Liver (tissue), 9 donors: ENCODE measurements around the gene MTOR. TPM values are rescaled to one million over a fixed set of nuclear protein-coding genes. Genes with fewer than 3 reads are reported as not detected.

Experiments
- DNase-seq: peaks from one replicate; pipeline ENCODE4 v3.0.0-alpha.2; 2017; ENCODE audit warnings: low spot score
- H3K27ac ChIP-seq, 2 donors: one replicate each; pipeline ENCODE4 v1.7.0; 2013; ENCODE audit warnings: inconsistent platforms in 2 of 2, low read length in 2 of 2, control low read depth in 1 of 2, low read depth in 1 of 2, mild to moderate bottlenecking in 1 of 2
- H3K27me3 ChIP-seq, 4 donors: one replicate each; pipeline versions ENCODE4 v1.6.1 to v1.7.0; 2013; ENCODE audit warnings: low read length in 3 of 4, inconsistent platforms in 1 of 4, mild to moderate bottlenecking in 1 of 4, moderate library complexity in 1 of 4; ENCODE audit not compliant: control insufficient read depth in 4 of 4, insufficient read depth in 4 of 4
- H3K36me3 ChIP-seq, 4 donors: one replicate each; pipeline versions ENCODE4 v1.6.1 to v1.7.0; 2013; ENCODE audit warnings: low read length in 3 of 4, mild to moderate bottlenecking in 3 of 4, low read depth in 1 of 4, moderate library complexity in 1 of 4; ENCODE audit not compliant: control insufficient read depth in 4 of 4, insufficient read depth in 3 of 4
- H3K4me1 ChIP-seq, 4 donors: one replicate each; pipeline versions ENCODE4 v1.6.1 to v1.7.0; 2013; ENCODE audit warnings: low read length in 3 of 4, mild to moderate bottlenecking in 3 of 4, moderate library complexity in 1 of 4; ENCODE audit not compliant: control insufficient read depth in 4 of 4, insufficient read depth in 4 of 4
- H3K4me3 ChIP-seq, 3 donors: one replicate each; pipeline versions ENCODE4 v1.6.1 to v1.7.0; 2013; ENCODE audit warnings: low read length in 3 of 3, control low read depth in 1 of 3, low read depth in 1 of 3, mild to moderate bottlenecking in 1 of 3
- H3K9ac ChIP-seq, 2 donors: one replicate each; pipeline ENCODE4 v1.7.0; 2013; ENCODE audit warnings: low read length in 2 of 2, mild to moderate bottlenecking in 2 of 2, moderate library complexity in 2 of 2, control low read depth in 1 of 2, low read depth in 1 of 2
- H3K9me3 ChIP-seq, 4 donors: one replicate each; pipeline versions ENCODE4 v1.6.1 to v1.7.0; 2013; ENCODE audit warnings: low read length in 3 of 4; ENCODE audit not compliant: control insufficient read depth in 4 of 4
- ATF3 ChIP-seq: IDR thresholded peaks from 2 replicates; pipeline ENCODE4 v1.6.1; 2016; ENCODE audit warnings: antibody characterized with exemption
- EGR1 ChIP-seq, 2 donors: IDR thresholded peaks; 2 replicates each; pipeline ENCODE4 v1.6.1; 2016 to 2018; ENCODE audit warnings: antibody characterized with exemption in 2 of 2, low read depth in 2 of 2
- FOXA1 ChIP-seq: IDR thresholded peaks from 2 replicates; pipeline ENCODE4 v1.6.1; 2016; ENCODE audit warnings: antibody characterized with exemption
- FOXA2 ChIP-seq: IDR thresholded peaks from 2 replicates; pipeline ENCODE4 v1.6.1; 2016; ENCODE audit warnings: antibody characterized with exemption
- GABPA ChIP-seq, 2 donors: IDR thresholded peaks in 1 of 2; conservative IDR thresholded peaks in 1 of 2; 2 replicates each; pipeline ENCODE4 v1.6.1; 2016; ENCODE audit warnings: antibody characterized with exemption in 2 of 2, mild to moderate bottlenecking in 1 of 2, moderate library complexity in 1 of 2
- HNF4A ChIP-seq, 2 donors: conservative IDR thresholded peaks; 2 replicates each; pipeline ENCODE4 v1.6.1; 2016; ENCODE audit warnings: antibody characterized with exemption in 2 of 2, mild to moderate bottlenecking in 2 of 2
- HNF4G ChIP-seq: IDR thresholded peaks from 2 replicates; pipeline ENCODE4 v1.6.1; 2016; ENCODE audit warnings: antibody characterized with exemption
- JUND ChIP-seq, 2 donors: IDR thresholded peaks; 2 replicates each; pipeline ENCODE4 v1.6.1; 2016; ENCODE audit warnings: antibody characterized with exemption in 2 of 2
- NR2F2 ChIP-seq: IDR thresholded peaks from 2 replicates; pipeline ENCODE4 v1.6.1; 2016; ENCODE audit warnings: antibody characterized with exemption
- RAD21 ChIP-seq, 2 donors: IDR thresholded peaks; 2 replicates each; pipeline ENCODE4 v1.6.1; 2016; ENCODE audit warnings: antibody characterized with exemption in 2 of 2, mild to moderate bottlenecking in 2 of 2
- REST ChIP-seq: IDR thresholded peaks from 2 replicates; pipeline ENCODE4 v1.6.1; 2016; ENCODE audit warnings: antibody characterized with exemption, mild to moderate bottlenecking
- RXRA ChIP-seq, 2 donors: IDR thresholded peaks; 2 replicates each; pipeline ENCODE4 v1.6.1; 2017 to 2018; ENCODE audit warnings: antibody characterized with exemption in 2 of 2, mild to moderate bottlenecking in 1 of 2
- SP1 ChIP-seq: IDR thresholded peaks from 2 replicates; pipeline ENCODE4 v1.6.1; 2018; ENCODE audit warnings: antibody characterized with exemption, mild to moderate bottlenecking
- TAF1 ChIP-seq: conservative IDR thresholded peaks from 2 replicates; pipeline ENCODE4 v1.6.1; 2016; ENCODE audit warnings: antibody characterized with exemption, mild to moderate bottlenecking
- YY1 ChIP-seq: IDR thresholded peaks from 2 replicates; pipeline ENCODE4 v1.6.1; 2016; ENCODE audit warnings: antibody characterized with exemption, mild to moderate bottlenecking
- ZBTB33 ChIP-seq: IDR thresholded peaks from 2 replicates; pipeline ENCODE4 v1.6.1; 2016; ENCODE audit warnings: antibody characterized with exemption
- WGBS: extraction: QIAGEN DNeasy Blood & Tissue Kit; methylation state at CpG from one replicate; pipeline ENCODE4 v1.1.7; 2013; 5-methylcytosine and 5-hydroxymethylcytosine counted together
- polyA plus RNA-seq, 2 donors: library from polyadenylated mRNA; stranded (reverse) in 1 of 2; unstranded in 1 of 2; fragments of 200-250 nt in 1 of 2; fragments of >200 nt in 1 of 2; fragmentation: Nextera tagmentation in 1 of 2; extraction: Ambion mirVana in 1 of 2; gene quantifications; one replicate each; pipeline versions ENCODE4 v1.2.1 to v1.2.3, GENCODE V29; 2013 to 2015
- total RNA-seq, 2 donors: library from RNA; depleted of rRNA; stranded (reverse); fragments of >200 nt; gene quantifications; one replicate each; pipeline ENCODE4 v1.2.3, GENCODE V29; 2014
- TF ChIP-seq, protein P1 (sequence below): fragments of 150-350 bp; IDR thresholded peaks from 2 replicates; pipeline ENCODE4 v1.5.1; 2017; ENCODE audit warnings: improper control_type of control experiment, low read depth, low read length; ENCODE audit not compliant: missing input control
- TF ChIP-seq, protein P2 (sequence below): IDR thresholded peaks from 2 replicates; pipeline ENCODE4 v1.6.1; 2016; ENCODE audit warnings: antibody characterized with exemption
- donor health status: healthy.
- donor health status: healthy.
- donor health status: healthy.
- donor health status: healthy.
- donor health status: healthy.

MTOR gene
- total and polyA plus RNA-seq, 4 donors: 11.6 to 45.0 (median 19.9) TPM

DNA sequence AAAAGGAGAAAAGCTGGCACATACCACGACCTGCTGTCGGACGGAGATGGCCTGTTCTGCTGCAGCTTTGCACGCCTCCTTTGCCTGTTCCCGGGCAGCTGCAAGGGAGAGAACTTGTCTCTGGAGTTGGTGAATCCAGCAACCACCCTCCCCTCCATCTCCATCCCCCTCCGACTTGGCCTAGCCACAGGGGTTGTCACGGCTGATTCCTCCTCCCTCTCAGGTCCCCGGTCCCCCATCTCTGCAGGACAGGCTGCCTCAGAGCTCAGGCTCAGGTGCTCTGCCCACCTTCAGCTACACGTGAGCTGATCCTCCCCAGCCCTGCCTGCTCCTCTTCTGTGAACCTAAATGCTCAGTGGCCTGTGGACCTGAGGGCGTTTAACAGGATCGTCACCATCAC lies 191.5 kb downstream of the MTOR start (continued):
- TF ChIP-seq, protein P1, sequence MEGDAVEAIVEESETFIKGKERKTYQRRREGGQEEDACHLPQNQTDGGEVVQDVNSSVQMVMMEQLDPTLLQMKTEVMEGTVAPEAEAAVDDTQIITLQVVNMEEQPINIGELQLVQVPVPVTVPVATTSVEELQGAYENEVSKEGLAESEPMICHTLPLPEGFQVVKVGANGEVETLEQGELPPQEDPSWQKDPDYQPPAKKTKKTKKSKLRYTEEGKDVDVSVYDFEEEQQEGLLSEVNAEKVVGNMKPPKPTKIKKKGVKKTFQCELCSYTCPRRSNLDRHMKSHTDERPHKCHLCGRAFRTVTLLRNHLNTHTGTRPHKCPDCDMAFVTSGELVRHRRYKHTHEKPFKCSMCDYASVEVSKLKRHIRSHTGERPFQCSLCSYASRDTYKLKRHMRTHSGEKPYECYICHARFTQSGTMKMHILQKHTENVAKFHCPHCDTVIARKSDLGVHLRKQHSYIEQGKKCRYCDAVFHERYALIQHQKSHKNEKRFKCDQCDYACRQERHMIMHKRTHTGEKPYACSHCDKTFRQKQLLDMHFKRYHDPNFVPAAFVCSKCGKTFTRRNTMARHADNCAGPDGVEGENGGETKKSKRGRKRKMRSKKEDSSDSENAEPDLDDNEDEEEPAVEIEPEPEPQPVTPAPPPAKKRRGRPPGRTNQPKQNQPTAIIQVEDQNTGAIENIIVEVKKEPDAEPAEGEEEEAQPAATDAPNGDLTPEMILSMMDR: no peak
- no peak for TF ChIP-seq FOXA2
- TF ChIP-seq, protein P2, sequence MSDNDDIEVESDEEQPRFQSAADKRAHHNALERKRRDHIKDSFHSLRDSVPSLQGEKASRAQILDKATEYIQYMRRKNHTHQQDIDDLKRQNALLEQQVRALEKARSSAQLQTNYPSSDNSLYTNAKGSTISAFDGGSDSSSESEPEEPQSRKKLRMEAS: no peak
- TF ChIP-seq NR2F2: no peak
- TF ChIP-seq HNF4A (conservative IDR thresholded peaks at IDR 0.05): no peak
- no peak for TF ChIP-seq TAF1
- no peak for TF ChIP-seq RXRA (IDR thresholded peaks at IDR 0.05)
- TF ChIP-seq SP1: no peak

DNA sequence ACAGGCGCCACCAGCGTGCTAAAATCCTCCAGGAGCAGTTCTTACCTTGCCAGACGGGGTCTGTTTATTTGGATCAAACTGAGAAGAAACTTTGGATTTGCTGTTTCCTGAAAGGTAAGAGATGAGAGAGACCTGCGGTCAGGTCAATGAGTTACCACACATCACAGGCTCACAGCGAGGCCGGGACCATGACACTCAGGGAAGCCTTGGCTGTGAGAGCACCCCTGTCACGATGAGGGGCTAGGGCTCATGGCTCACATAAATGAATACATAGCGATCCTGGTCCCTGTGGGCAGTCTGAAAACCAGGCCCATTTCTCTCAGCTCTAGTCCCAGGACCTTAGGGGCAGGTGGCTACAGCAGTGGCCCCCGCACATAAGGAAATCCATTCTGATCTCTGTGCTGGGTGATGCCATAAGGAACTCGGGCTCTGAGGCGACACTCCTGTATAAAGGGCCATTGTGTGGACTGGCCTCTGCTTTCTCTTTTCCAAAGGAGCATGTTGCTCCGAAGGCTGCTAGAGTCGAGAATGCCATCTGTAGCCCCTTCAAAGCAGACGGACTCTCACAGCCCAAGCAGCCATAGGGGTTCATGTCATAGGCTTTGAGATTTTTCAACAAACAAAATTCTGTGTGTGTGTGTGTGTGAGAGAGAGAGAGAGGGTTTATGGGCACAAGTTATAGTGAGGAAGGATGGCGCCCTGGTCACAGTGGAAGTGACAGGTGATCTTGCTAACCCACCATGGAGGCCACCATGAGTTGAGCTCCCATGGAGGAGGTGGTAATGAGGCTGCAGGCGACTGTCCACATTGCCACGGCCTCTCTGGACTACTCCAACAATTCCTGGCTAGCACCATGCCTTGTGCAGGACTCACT lies 193.5 kb downstream of the MTOR start:
- no peaks in the 10 kb centered on the region for H3K27me3 ChIP-seq
- 92% methylated on average over 17 of the region's 17 CpGs for WGBS
- no peak overlapping the region for H3K9ac ChIP-seq
- no peak overlapping the region for H3K4me3 ChIP-seq
- H3K27ac ChIP-seq: no peak overlapping the region
- TF ChIP-seq JUND (IDR thresholded peaks at IDR 0.05) (no peak), FOXA1 (no peak), RAD21 (IDR thresholded peaks at IDR 0.05) (no peak), HNF4A (conservative IDR thresholded peaks at IDR 0.05) (no peak), SP1 (no peak), GABPA (IDR thresholded peaks at IDR 0.05 in 1 of 2, conservative IDR thresholded peaks at IDR 0.05 in 1 of 2) (no peak), YY1 (no peak), REST (no peak), TAF1 (no peak), HNF4G (no peak), EGR1 (IDR thresholded peaks at IDR 0.05; ENCODE audit: low read depth in 2 of 2) (no peak), ZBTB33 (no peak), ATF3 (no peak), FOXA2 (no peak), RXRA (IDR thresholded peaks at IDR 0.05) (no peak), NR2F2 (no peak)
- TF ChIP-seq, protein P2: no peak
- TF ChIP-seq, protein P1: no peak
- DNase-seq: no peak
- H3K4me1 ChIP-seq: no peaks in the 10 kb centered on the region
- peaks cover 17 to 74% (median 46%) of the 10 kb centered on the region in 4 donors for H3K36me3 ChIP-seq
- no peaks in the 10 kb centered on the region for H3K9me3 ChIP-seq
